Activated CD8-positive, alpha-beta memory T cell treated with anti-CD3 and anti-CD28 coated beads for 48 hours (primary cell): ENCODE measurements around the gene HNRNPA0.

Experiments used
- DNase-seq, 3 experiments: peaks; one replicate each; pipeline ENCODE4 v3.0.0-alpha.2; 2020; ENCODE audit warnings: low read depth in 2 of 3, low spot score in 2 of 3

HNRNPA0 gene

GRCh38 chr5:137754961-137755762, 999 bp upstream of the HNRNPA0 start:
- DNase-seq: no peak

GRCh38 chr5:137753691-137754187, 424 bp downstream of the HNRNPA0 start:
- peak in 1 of 3 experiments; percentile 10 for DNase-seq

- peak in 1 of 3 experiments; percentile 15 for DNase-seq
Measured at GRCh38 chr5:137752905-137753690, 1.1 kb downstream of the HNRNPA0 start.

GRCh38 chr5:137751869-137752491, 2.2 kb downstream of the HNRNPA0 start:
- DNase-seq: no peak

GRCh38 chr5:137750436-137750835, 3.7 kb downstream of the HNRNPA0 start:
- no peak for DNase-seq

GRCh38 chr5:137747848-137748247, 6.3 kb downstream of the HNRNPA0 start:
- no peak for DNase-seq

- DNase-seq: peak in 1 of 3 experiments; percentile 30
Measured at GRCh38 chr5:137743031-137743640, 11.0 kb downstream of the HNRNPA0 start.

- no peak for DNase-seq
Measured at GRCh38 chr5:137741718-137742117, 12.4 kb downstream of the HNRNPA0 start.

GRCh38 chr5:137739737-137740136, 14.4 kb downstream of the HNRNPA0 start:
- DNase-seq: no peak

GRCh38 chr5:137738947-137739346, 15.2 kb downstream of the HNRNPA0 start:
- no peak for DNase-seq

GRCh38 chr5:137737349-137738131, 16.6 kb downstream of the HNRNPA0 start:
- DNase-seq: no peak

- DNase-seq: no peak
Measured at GRCh38 chr5:137736496-137736895, 17.7 kb downstream of the HNRNPA0 start.

GRCh38 chr5:137735555-137736284, 18.4 kb downstream of the HNRNPA0 start, which contains the start of gene KLHL3:
TSS of gene KLHL3 (minus strand) at chr5:137736089. CDS start at chr5:137735646, 443 bp downstream.
- DNase-seq: peak in 1 of 3 experiments; percentile 28

GRCh38 chr5:137734962-137735554, 19.1 kb downstream of the HNRNPA0 start:
- no peak for DNase-seq

- no peak for DNase-seq
Measured at GRCh38 chr5:137734331-137734730, 19.8 kb downstream of the HNRNPA0 start.

- DNase-seq: no peak
Measured at GRCh38 chr5:137733922-137734321, 20.2 kb downstream of the HNRNPA0 start.

GRCh38 chr5:137733006-137733405, 21.2 kb downstream of the HNRNPA0 start:
- no peak for DNase-seq

- DNase-seq: no peak
Measured at GRCh38 chr5:137731176-137731575, 23.0 kb downstream of the HNRNPA0 start.

GRCh38 chr5:137730336-137730735, 23.8 kb downstream of the HNRNPA0 start:
- DNase-seq: no peak
